MM.1S (cell line): Measurements from ENCODE around the gene RAD1.

Source experiments
- DNase-seq: peaks from one replicate; pipeline ENCODE4 v3.0.0-alpha.2; 2015
- H2AFZ ChIP-seq: fragments of 300-600 bp; sonication (generic); 2 replicates; pipeline ENCODE4 v1.6.0; 2016; ENCODE audit warnings: antibody characterized with exemption, low read length
- H3F3A ChIP-seq: fragments of 300-600 bp; sonication (generic); 2 replicates; pipeline ENCODE4 v1.6.1; 2016; ENCODE audit warnings: mild to moderate bottlenecking, antibody characterized with exemption, low read length, moderate library complexity, mixed read lengths; ENCODE audit not compliant: insufficient read depth
- H3K27ac ChIP-seq: fragments of 300-600 bp; sonication (generic); 2 replicates; pipeline ENCODE4 v1.5.1; 2016; ENCODE audit warnings: mild to moderate bottlenecking, low read length
- H3K27me3 ChIP-seq: fragments of 300-600 bp; sonication (generic); replicated peaks from 2 replicates; pipeline ENCODE4 v1.6.0; 2016; ENCODE audit warnings: low read length; ENCODE audit not compliant: insufficient read depth
- H3K36me3 ChIP-seq: fragments of 300-600 bp; sonication (generic); replicated peaks from 2 replicates; pipeline ENCODE4 v1.6.1; 2016; ENCODE audit warnings: mild to moderate bottlenecking, low read length, mixed read lengths; ENCODE audit not compliant: insufficient read depth
- H3K4me1 ChIP-seq: fragments of 300-600 bp; sonication (generic); 2 replicates; pipeline ENCODE4 v1.6.1; 2016; ENCODE audit warnings: low read length, mixed read lengths
- H3K4me2 ChIP-seq: fragments of 300-600 bp; sonication (generic); 2 replicates; pipeline ENCODE4 v1.6.0; 2016; ENCODE audit warnings: low read depth, low read length
- H3K4me3 ChIP-seq: fragments of 300-600 bp; sonication (generic); 2 replicates; pipeline ENCODE4 v1.5.1; 2016; ENCODE audit warnings: low read length, mixed read lengths
- H3K79me2 ChIP-seq: fragments of 300-600 bp; sonication (generic); 2 replicates; pipeline ENCODE4 v1.6.1; 2016; ENCODE audit warnings: mixed run types, low read length, mixed read lengths
- H3K9ac ChIP-seq: fragments of 300-600 bp; sonication (generic); 2 replicates; pipeline ENCODE4 v1.6.1; 2016; ENCODE audit warnings: low read length, mixed read lengths
- H3K9me2 ChIP-seq: fragments of 300-600 bp; sonication (generic); replicated peaks from 2 replicates; pipeline ENCODE4 v1.6.1; 2016; ENCODE audit warnings: mild to moderate bottlenecking, low read length, mixed read lengths; ENCODE audit not compliant: insufficient read depth
- H3K9me3 ChIP-seq: fragments of 300-600 bp; sonication (generic); replicated peaks from 2 replicates; pipeline ENCODE4 v1.6.1; 2016; ENCODE audit warnings: mild to moderate bottlenecking, low read length, mixed read lengths; ENCODE audit not compliant: insufficient read depth
- H4K20me1 ChIP-seq: fragments of 300-600 bp; sonication (generic); 2 replicates; pipeline ENCODE4 v1.6.1; 2016; ENCODE audit warnings: mild to moderate bottlenecking, low read length, moderate library complexity, mixed read lengths; ENCODE audit not compliant: insufficient read depth
- CTCF ChIP-seq: fragments of 300-600 bp; sonication (generic); IDR thresholded peaks from 2 replicates; pipeline ENCODE4 v1.5.1; 2016; ENCODE audit warnings: antibody characterized with exemption, low read length, mixed read lengths
- EZH2 ChIP-seq: fragments of 300-600 bp; sonication (generic); optimal IDR thresholded peaks from 2 replicates; pipeline ENCODE3; 2017; ENCODE audit warnings: low read depth, mild to moderate bottlenecking, antibody characterized with exemption, low read length, mixed read lengths
- EZH2phosphoT487 ChIP-seq: fragments of 300-600 bp; sonication (generic); IDR thresholded peaks from 2 replicates; pipeline ENCODE4 v1.6.1; 2018; ENCODE audit warnings: antibody characterized with exemption, low read length

Gene RAD1

GRCh38 chr5:34857894-34858293, 57.4 kb downstream of the RAD1 start:
- H3K9me3 ChIP-seq: no peaks in the 10 kb centered on the region
- H3K4me1 ChIP-seq: no peaks in the 10 kb centered on the region
- no peak for DNase-seq
- no peak for TF ChIP-seq EZH2
- no peak for TF ChIP-seq EZH2phosphoT487
- no peak for TF ChIP-seq CTCF
- H3K9me2 ChIP-seq: no peaks in the 10 kb centered on the region
- H3K36me3 ChIP-seq: no peaks in the 10 kb centered on the region
- no peaks in the 10 kb centered on the region for H3K27me3 ChIP-seq
- H3K4me2 ChIP-seq: no peak overlapping the region
- H3K27ac ChIP-seq: no peak overlapping the region
- no peak overlapping the region for H3K9ac ChIP-seq
- H3F3A ChIP-seq: no peaks in the 10 kb centered on the region
- no peaks in the 10 kb centered on the region for H3K79me2 ChIP-seq
- no peak overlapping the region for H2AFZ ChIP-seq
- H3K4me3 ChIP-seq: no peak overlapping the region
- no peaks in the 10 kb centered on the region for H4K20me1 ChIP-seq

GRCh38 chr5:34857161-34857560, 58.1 kb downstream of the RAD1 start:
- H3K79me2 ChIP-seq: no peaks in the 10 kb centered on the region
- DNase-seq: no peak
- H3F3A ChIP-seq: no peaks in the 10 kb centered on the region
- H3K9me3 ChIP-seq: no peaks in the 10 kb centered on the region
- H4K20me1 ChIP-seq: no peaks in the 10 kb centered on the region
- H3K9me2 ChIP-seq: no peaks in the 10 kb centered on the region
- no peak overlapping the region for H3K9ac ChIP-seq
- no peak overlapping the region for H3K4me2 ChIP-seq
- no peak overlapping the region for H3K4me3 ChIP-seq
- no peaks in the 10 kb centered on the region for H3K36me3 ChIP-seq
- H3K4me1 ChIP-seq: no peaks in the 10 kb centered on the region
- TF ChIP-seq EZH2 (no peak), CTCF (no peak), EZH2phosphoT487 (no peak)
- no peaks in the 10 kb centered on the region for H3K27me3 ChIP-seq
- no peak overlapping the region for H2AFZ ChIP-seq
- H3K27ac ChIP-seq: no peak overlapping the region
